Stomach (tissue), 9 donors: ENCODE data around the gene STK33. TPM values are rescaled to one million over a fixed set of nuclear protein-coding genes. Genes with fewer than 3 reads are reported as not detected.

ENCODE experiments used
- DNase-seq, 2 donors: peaks; one replicate each; pipeline versions ENCODE4 v3.0.0 to v3.0.0-alpha.2; 2013 to 2019
- H3K27ac ChIP-seq, 5 donors: fragments of 200-600 bp in 4 of 5; sonication (generic) in 4 of 5; one replicate each; pipeline ENCODE4 v1.5.1; 2013 to 2019; ENCODE audit warnings: mild to moderate bottlenecking in 1 of 5, moderate library complexity in 1 of 5
- H3K27me3 ChIP-seq, 3 donors: fragments of 200-600 bp; sonication (generic); one replicate each; pipeline ENCODE4 v1.5.1; 2017 to 2019; ENCODE audit warnings: mixed run types in 1 of 3
- H3K36me3 ChIP-seq, 4 donors: fragments of 200-600 bp; sonication (generic); 1 replicate in 3 of 4; 2 replicates in 1 of 4; pipeline ENCODE4 v1.5.1; 2016 to 2019
- H3K4me1 ChIP-seq, 4 donors: fragments of 200-600 bp; sonication (generic); one replicate each; pipeline ENCODE4 v1.5.1; 2016 to 2019
- H3K4me3 ChIP-seq, 4 donors: fragments of 200-600 bp; sonication (generic) in 3 of 4; one replicate each; pipeline ENCODE4 v1.5.1; 2016 to 2019; ENCODE audit warnings: mild to moderate bottlenecking in 1 of 4
- H3K9me3 ChIP-seq, 4 donors: fragments of 200-600 bp; sonication (generic); one replicate each; pipeline ENCODE4 v1.5.1; 2016 to 2019
- EP300 ChIP-seq: sonication (generic); formaldehyde crosslinking; IDR thresholded peaks from one replicate; pipeline ENCODE4 v1.6.1; 2017; ENCODE audit warnings: antibody characterized with exemption
- POLR2A ChIP-seq, 4 donors: fragments of 450-650 bp; IDR thresholded peaks; one replicate each; pipeline ENCODE4 v1.6.1; 2016; ENCODE audit warnings: antibody characterized with exemption in 4 of 4, control low read depth in 2 of 4, mild to moderate bottlenecking in 1 of 4, moderate library complexity in 1 of 4
- POLR2AphosphoS5 ChIP-seq, 3 donors: sonication (generic); formaldehyde crosslinking; IDR thresholded peaks; one replicate each; pipeline ENCODE4 v1.6.1; 2016; ENCODE audit warnings: antibody characterized with exemption in 3 of 3
- WGBS, 5 donors: extraction: QIAGEN DNeasy Blood & Tissue Kit in 3 of 5; methylation state at CpG; one replicate each; pipeline versions ENCODE4 v1.1.5 to v1.1.7; 2013 to 2018; 5-methylcytosine and 5-hydroxymethylcytosine counted together
- intact Hi-C: fragments of 100-400 bp; cut with DNase I; formaldehyde crosslinking; loops from one replicate; pipeline ENCODE4 v1.15.1; 2023; ENCODE audit warnings: low total_unique reads
- polyA plus RNA-seq, 3 donors: library from polyadenylated mRNA; stranded (reverse); fragments of 200-250 nt; gene quantifications; one replicate each; pipeline ENCODE4 v1.2.3, GENCODE V29; 2013
- total RNA-seq, 5 donors: library from RNA; depleted of rRNA; stranded (reverse); fragments of >200 nt; gene quantifications; one replicate each; pipeline versions ENCODE4 v1.1.0 to v1.2.3, GENCODE V29; 2014 to 2016
- TF ChIP-seq, protein P1 (sequence below), 7 experiments: fragments of 450-650 bp in 4 of 7; fragments of 200-600 bp in 3 of 7; sonication (generic) in 3 of 7; IDR thresholded peaks; one replicate each; pipeline ENCODE4 v1.5.1; 2016 to 2019; ENCODE audit warnings: antibody characterized with exemption in 7 of 7, control low read depth in 2 of 7, mild to moderate bottlenecking in 1 of 7
- donor health status: healthy with polysubstance abuse.
- donor health status: Bipolar disorder and iron deficiency.
- donor health status: healthy.

Gene STK33
- total and polyA plus RNA-seq, 8 donors, result 3.1 to 21.3 (median 10.9) TPM; not detected in 1

DNA sequence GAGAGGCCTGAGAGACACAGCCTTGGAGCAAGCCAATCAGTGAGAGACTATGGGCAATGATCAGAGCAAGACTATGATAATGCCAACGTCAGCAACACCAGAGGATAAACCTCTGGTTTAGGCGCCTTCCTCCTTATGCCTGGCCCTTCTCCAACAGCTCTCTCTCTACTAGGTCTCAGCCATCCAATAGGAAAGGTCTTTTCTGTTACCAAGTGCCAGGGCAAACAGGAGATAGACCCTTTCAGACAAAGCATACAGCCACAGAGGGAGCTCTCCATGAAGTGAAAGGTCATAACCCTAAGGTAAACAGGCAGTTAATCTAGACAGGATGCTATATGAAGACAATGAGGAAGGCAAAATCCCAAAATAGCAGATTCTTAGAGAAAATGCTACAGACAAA lies 9.5 kb downstream of the STK33 start:
- Histone ChIP-seq H3K9me3 (no peaks in the 10 kb centered on the region), H3K36me3 (no peaks in the 10 kb centered on the region), H3K4me1 (no peaks in the 10 kb centered on the region), H3K27me3 (no peaks in the 10 kb centered on the region), H3K27ac (no peak overlapping the region), H3K4me3 (no peak overlapping the region)
- TF ChIP-seq POLR2A (IDR thresholded peaks at IDR 0.05), result no peak
- no peak for TF ChIP-seq EP300
- no peak for TF ChIP-seq POLR2AphosphoS5 (IDR thresholded peaks at IDR 0.05)
- TF ChIP-seq, protein P1, sequence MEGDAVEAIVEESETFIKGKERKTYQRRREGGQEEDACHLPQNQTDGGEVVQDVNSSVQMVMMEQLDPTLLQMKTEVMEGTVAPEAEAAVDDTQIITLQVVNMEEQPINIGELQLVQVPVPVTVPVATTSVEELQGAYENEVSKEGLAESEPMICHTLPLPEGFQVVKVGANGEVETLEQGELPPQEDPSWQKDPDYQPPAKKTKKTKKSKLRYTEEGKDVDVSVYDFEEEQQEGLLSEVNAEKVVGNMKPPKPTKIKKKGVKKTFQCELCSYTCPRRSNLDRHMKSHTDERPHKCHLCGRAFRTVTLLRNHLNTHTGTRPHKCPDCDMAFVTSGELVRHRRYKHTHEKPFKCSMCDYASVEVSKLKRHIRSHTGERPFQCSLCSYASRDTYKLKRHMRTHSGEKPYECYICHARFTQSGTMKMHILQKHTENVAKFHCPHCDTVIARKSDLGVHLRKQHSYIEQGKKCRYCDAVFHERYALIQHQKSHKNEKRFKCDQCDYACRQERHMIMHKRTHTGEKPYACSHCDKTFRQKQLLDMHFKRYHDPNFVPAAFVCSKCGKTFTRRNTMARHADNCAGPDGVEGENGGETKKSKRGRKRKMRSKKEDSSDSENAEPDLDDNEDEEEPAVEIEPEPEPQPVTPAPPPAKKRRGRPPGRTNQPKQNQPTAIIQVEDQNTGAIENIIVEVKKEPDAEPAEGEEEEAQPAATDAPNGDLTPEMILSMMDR (IDR thresholded peaks at IDR 0.05), result no peak
- intact Hi-C loops, result no loop called here
- WGBS, 5 donors, result 43 to 66% (median 53%) methylated on average over 2 of the region's 2 CpGs
- DNase-seq, result no peak

DNA sequence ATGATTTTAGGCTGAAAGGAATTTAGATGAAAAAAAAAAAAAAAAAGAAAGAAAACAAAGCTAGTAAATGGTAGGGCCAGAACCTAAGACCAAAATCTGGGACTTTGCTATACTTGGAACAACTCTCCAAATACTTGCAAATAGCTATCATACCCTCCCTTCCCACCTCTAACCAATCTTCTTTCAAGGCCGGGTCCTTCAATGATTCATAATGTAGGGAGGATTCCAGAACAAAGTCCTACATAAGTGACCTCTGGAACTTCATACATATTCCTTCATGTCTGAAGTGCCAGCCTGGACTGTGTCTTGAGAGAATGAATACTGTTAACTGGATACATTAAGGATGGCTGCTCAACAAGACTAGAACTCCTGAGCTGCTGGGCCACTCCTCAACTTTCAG lies 9.9 kb downstream of the STK33 start:
- no peak for TF ChIP-seq POLR2AphosphoS5 (IDR thresholded peaks at IDR 0.05)
- TF ChIP-seq, protein P1 (IDR thresholded peaks at IDR 0.05), result no peak
- no peak for TF ChIP-seq POLR2A (IDR thresholded peaks at IDR 0.05)
- no peak for TF ChIP-seq EP300
- Histone ChIP-seq H3K4me3 (no peak overlapping the region), H3K9me3 (no peaks in the 10 kb centered on the region), H3K36me3 (no peaks in the 10 kb centered on the region), H3K27me3 (no peaks in the 10 kb centered on the region), H3K4me1 (no peaks in the 10 kb centered on the region), H3K27ac (no peak overlapping the region)
- 66 to 88% (median 75%) methylated on average over 1 of the region's 1 CpG for WGBS, 5 donors
- DNase-seq, result no peak
- intact Hi-C loops, result no loop called here

DNA sequence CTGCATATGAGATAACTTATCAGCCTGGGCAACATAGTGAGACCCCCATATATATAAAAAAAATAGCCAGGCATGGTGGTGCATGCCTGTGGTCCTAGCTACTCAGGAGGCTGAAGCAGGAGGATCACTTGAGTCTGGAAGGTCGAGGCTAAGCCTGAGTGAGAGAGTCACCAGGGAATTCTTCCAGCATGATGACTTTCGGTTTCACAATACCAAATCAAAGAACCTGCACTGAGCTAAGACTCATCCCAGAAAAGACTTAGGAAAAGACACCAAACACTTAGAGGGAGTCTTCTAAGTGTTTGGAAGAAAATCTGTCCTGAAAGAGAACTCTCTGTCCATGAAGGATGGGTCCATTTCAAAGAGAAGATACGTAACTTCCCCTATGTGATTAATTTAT lies 12.7 kb downstream of the STK33 start:
- Histone ChIP-seq H3K4me1 (no peaks in the 10 kb centered on the region), H3K27ac (no peak overlapping the region), H3K27me3 (no peaks in the 10 kb centered on the region), H3K4me3 (no peak overlapping the region), H3K36me3 (no peaks in the 10 kb centered on the region), H3K9me3 (no peaks in the 10 kb centered on the region)
- intact Hi-C loops, result no loop called here
- WGBS, 5 donors, result 82 to 91% (median 87%) methylated on average over 3 of the region's 3 CpGs
- no peak for DNase-seq
- TF ChIP-seq, protein P1 (IDR thresholded peaks at IDR 0.05), result no peak
- TF ChIP-seq POLR2AphosphoS5 (IDR thresholded peaks at IDR 0.05), result no peak
- no peak for TF ChIP-seq EP300
- no peak for TF ChIP-seq POLR2A (IDR thresholded peaks at IDR 0.05)

DNA sequence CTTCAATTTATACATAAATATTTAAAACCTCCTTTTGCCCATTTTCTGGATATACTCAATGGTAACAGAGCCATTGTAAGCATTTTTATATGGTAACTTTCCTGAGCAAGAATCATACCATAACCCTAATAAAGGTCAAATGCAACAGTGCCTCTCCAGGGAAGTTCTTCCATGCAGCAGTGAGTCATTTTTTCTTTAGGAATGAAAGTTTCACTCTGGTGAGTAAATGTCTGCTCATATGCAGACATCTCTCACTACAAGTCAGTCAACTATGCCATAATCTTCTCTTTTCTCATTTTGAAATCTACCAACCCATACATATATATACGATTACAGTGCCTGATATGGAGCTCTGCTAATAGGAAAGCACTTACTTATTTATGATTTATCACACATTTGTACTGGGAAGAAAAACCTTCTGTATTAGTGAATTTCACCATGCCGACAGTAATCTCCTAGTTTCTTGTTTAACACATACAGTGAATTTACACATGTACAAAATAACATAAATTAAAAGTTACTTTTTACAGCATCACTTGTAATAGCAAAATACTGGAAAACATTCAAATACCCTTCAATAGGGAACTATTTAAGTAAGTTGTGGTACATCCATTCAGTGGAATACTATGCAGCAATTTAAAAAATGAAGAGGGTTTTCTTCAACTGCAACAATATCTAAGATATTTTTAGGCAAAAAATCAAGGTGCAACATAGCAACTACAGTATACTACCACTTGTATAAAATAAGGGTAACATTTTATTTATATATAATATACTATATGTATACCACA lies 16.0 kb downstream of the STK33 start:
- intact Hi-C loops, result no loop called here
- DNase-seq, result no peak
- H3K4me3 ChIP-seq, result no peak overlapping the region
- no peaks in the 10 kb centered on the region for H3K27me3 ChIP-seq
- no peaks in the 10 kb centered on the region for H3K4me1 ChIP-seq
- H3K9me3 ChIP-seq, result no peaks in the 10 kb centered on the region
- H3K36me3 ChIP-seq, result no peaks in the 10 kb centered on the region
- TF ChIP-seq POLR2AphosphoS5 (IDR thresholded peaks at IDR 0.05) (no peak), POLR2A (IDR thresholded peaks at IDR 0.05) (no peak), EP300 (no peak)
- TF ChIP-seq, protein P1 (IDR thresholded peaks at IDR 0.05), result no peak
- H3K27ac ChIP-seq, result no peak overlapping the region
- 95 to 98% (median 98%) methylated on average over 2 of the region's 2 CpGs for WGBS, 5 donors
